Stimulated activated naive CD4-positive, alpha-beta T cell treated with Interleukin-2 at 50 U/mL for 16 hours (primary cell): ENCODE data around the gene HSD17B8.
A peak's percentile ranks its signal among the peaks of the same experiment; 100 is the strongest.

Experiments
- DNase-seq: peaks from one replicate; lab custom pipeline; 2025; lab: John Stamatoyannopoulos, UW

HSD17B8 gene

GRCh38 chr6:33191383-33192104 is 12.9 kb upstream of the HSD17B8 start:
- DNase-seq: no peak

- DNase-seq: peak; percentile 9
Observed at GRCh38 chr6:33192105-33192646, 12.3 kb upstream of the HSD17B8 start, which contains the start of gene COL11A2. COL11A2 (minus strand) TSS chr6:33192467; CDS start chr6:33192240, 227 bp downstream.

GRCh38 chr6:33192671-33193602 is 11.5 kb upstream of the HSD17B8 start:
- DNase-seq: peak; percentile 10

GRCh38 chr6:33193619-33194018 is 10.8 kb upstream of the HSD17B8 start:
- DNase-seq: no peak

GRCh38 chr6:33194431-33194979 is 9.9 kb upstream of the HSD17B8 start:
- no peak for DNase-seq

GRCh38 chr6:33195304-33196165 is 8.9 kb upstream of the HSD17B8 start:
- no peak for DNase-seq

GRCh38 chr6:33197431-33198048 is 6.9 kb upstream of the HSD17B8 start:
- no peak for DNase-seq

- DNase-seq: no peak
Observed at GRCh38 chr6:33198159-33198852, 6.1 kb upstream of the HSD17B8 start.

- no peak for DNase-seq
Observed at GRCh38 chr6:33198853-33199436, 5.5 kb upstream of the HSD17B8 start.

GRCh38 chr6:33199687-33200218 is 4.7 kb upstream of the HSD17B8 start:
- peak; percentile 79 for DNase-seq

GRCh38 chr6:33200219-33201146 is 4.0 kb upstream of the HSD17B8 start, which contains the start of the genes RXRB and SLC39A7:
RXRB (minus strand) TSS chr6:33200665; CDS start chr6:33200476, 189 bp downstream.
SLC39A7 (plus strand) TSS chr6:33200867; CDS start chr6:33201246, 379 bp downstream.
- DNase-seq: peak; percentile 99

- DNase-seq: no peak
Observed at GRCh38 chr6:33201147-33201545, 3.3 kb upstream of the HSD17B8 start.

GRCh38 chr6:33201935-33202334 is 2.5 kb upstream of the HSD17B8 start:
- no peak for DNase-seq

GRCh38 chr6:33202799-33203198 is 1.7 kb upstream of the HSD17B8 start:
- no peak for DNase-seq

- DNase-seq: no peak
Observed at GRCh38 chr6:33203443-33204164, 851 bp upstream of the HSD17B8 start.

GRCh38 chr6:33204165-33204414 is 365 bp upstream of the HSD17B8 start:
- DNase-seq: no peak

- peak; percentile 56 for DNase-seq
Observed at GRCh38 chr6:33205191-33206026, 954 bp downstream of the HSD17B8 start.
